Stromal cell of bone marrow (primary cell): ENCODE measurements around the gene ANXA11.
"Not testable (repeated sequence)": the region's sequence is repeated elsewhere in the genome, so short reads cannot be mapped to it uniquely, and the experiment has no call there.

ENCODE experiments used
- DNase-seq: peaks from one replicate; pipeline ENCODE4 v3.0.0-alpha.2; 2012; ENCODE audit warnings: low read depth

Gene ANXA11

DNA sequence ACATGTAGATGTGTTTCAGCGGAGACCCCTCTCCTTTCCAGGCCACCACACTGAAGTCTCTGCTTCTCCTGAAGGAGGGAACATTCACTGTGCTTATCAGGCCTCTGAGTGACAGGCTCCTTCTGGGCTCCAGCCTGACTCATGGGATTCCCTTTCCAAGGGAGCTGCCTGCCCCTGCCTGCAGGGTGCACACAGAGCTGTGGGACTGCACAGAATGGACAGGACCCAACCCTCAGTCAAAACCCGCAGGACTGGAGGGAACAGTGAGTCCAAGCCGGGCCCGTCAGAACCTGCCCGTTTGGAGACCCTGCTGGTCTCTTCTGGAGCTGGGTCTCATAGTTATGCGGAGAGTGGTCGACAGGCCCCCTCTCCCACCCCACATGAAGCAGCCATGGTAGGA, 40.2 kb downstream of the ANXA11 start:
- no peak for DNase-seq

DNA sequence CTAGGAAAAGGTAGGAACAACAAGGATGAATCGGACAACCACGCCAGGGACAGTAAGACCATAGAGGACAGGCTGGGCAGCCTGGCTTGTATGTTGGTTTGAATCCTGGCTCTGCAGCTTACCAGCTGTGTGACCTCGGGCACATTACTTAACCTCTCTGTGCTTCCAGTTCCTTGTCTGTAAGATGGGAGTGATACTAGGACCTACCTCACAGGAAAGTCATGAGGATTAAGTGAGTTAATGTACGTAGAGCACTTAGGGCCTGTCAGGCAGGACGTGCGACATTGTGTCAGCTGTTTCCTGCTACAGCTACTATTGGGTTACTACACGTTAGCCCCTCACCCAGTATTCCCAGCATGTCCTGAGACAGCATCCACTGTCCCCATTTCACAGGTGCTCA, 40.7 kb downstream of the ANXA11 start:
- DNase-seq: no peak

DNA sequence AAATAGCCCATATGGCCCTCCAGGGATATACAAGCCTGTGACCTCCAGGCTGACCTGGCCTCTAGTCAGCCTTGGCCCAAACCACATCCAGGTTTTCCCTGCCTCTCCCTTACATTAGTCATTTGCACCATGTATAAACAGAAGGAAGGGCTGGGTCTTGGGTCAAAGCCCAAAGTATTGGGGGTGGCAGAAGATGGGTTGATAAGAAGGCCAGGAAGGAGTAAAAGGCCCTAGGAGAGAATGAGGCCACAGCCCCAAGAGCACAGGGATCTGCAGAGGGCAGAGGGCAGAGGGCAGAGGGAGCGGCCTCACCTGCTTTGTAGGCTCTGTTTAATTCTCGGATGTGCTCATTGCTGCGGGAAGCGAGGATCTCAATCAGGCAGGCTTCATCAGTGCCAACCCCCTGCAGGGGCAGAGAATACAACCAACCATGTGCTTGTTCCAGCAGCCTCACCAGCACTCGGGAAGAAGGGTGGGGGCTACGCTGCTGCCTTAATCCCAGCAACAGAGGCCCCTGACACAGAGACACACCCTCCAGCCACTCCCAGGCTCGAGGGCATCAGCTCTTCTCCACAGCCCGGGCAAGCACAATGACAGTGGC, 41.5 kb downstream of the ANXA11 start:
- DNase-seq: peak; percentile 80

DNA sequence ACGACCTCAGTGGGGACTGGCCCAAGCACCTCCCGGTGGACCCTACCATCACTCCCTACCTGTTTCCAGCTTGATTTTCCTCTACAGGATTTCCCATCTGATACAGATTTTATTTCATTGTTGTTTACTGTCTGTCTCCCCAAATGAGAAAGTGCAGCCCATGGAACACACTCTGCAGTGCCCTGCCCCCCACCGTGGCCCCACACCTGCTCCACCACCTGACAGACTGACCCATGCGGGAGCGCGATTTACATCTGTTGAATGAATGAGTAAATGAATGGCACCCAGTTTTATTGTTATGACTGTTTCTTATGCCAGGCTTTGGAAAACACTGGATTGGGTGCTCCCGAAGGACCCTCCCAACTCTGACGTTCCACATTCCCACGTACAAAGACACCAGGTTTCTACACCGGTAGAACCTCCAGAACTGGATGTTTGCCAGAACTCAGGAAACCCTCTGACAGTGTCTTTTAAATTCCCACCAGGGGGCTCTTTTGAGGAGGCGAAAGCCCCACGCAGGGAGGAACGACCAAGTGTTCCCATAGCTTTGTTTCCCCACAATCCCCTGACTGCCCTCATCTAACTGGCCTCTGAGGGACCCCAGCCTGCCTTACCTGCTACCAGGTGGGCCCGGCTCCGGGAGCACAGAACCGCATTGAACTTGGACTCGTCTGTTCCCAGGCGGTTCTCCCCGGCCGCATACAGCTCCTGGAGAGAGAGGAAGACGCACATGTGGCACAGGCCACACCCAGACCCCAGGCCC, 43.8 kb downstream of the ANXA11 start:
- no peak for DNase-seq

DNA sequence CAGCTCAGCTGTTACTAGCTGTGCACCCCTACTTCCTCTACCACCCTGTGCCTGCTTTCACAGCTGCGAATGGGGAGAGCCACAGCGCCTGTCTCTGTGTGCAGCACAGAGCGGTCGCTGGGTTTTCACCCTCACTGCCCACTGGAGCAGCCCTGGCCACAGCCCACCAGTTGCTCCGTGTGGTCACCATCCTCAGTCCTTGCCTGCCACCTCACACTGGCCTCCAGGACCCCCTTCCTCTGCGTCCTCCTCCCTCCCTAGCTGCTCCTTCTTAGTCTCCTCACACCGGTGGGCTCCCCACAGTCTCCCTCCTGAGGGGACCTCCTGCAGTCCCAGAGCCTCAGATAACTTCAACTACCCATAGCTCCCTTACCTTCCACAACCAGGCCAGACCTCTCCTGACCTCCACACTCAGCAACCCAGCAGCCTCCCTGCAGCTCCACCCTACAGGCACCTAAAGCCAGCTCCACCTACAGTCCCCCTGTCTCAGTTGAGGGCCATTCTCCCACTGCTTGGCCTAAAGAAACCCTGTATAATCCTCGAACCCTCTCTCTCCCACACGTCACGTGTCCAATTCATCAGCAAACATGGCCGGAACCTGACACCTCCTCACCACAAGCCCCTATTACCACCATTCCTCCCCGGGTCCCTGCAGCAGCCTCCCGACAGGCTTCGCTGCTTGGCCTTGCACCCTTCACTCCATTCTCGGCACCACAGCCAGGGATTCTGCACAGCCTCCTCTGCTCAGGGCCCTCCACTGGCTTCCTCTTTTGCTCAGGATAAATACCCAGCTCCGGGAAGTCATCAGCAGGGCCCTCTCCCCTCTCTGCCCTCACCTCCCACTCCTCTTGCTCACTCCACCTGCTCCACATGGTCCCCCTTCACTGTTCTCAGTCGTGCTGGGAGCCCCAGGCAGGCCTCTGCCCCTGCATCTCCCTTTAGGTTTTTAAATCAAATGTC, 44.7 kb downstream of the ANXA11 start:
- no peak for DNase-seq

DNA sequence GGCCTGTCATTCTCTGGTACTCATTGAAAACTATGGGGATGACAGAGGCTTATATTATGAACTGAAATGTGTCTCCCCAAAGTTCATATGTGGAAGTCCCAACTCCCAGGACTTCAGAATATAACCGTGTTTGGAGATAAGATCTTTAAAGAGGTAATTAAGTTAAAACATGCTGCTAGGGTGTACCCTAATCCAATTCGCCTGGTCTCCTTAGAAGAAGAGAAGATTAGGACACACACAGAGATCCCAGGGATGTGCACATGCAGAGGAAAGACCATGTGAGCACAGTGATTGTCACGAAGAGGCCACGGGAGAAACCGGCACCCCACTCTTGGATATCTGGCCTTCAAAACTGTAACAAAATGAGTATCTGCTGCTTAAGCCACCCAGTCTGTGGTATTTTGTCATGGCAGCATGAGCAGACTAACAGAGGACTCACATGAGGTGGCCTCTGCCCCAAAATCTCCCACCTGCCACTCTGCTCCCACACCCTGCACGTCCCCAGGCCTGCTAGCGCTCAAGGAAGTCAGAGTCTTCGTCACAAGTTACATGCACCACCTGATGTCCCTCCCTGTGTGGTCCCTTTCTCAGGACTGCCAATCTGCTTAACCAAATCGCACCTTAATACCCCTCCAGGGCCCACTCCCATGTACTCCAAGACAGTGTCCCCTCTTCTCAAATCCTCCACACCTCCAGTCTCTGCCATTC, 46.0 kb downstream of the ANXA11 start:
- no peak for DNase-seq

DNA sequence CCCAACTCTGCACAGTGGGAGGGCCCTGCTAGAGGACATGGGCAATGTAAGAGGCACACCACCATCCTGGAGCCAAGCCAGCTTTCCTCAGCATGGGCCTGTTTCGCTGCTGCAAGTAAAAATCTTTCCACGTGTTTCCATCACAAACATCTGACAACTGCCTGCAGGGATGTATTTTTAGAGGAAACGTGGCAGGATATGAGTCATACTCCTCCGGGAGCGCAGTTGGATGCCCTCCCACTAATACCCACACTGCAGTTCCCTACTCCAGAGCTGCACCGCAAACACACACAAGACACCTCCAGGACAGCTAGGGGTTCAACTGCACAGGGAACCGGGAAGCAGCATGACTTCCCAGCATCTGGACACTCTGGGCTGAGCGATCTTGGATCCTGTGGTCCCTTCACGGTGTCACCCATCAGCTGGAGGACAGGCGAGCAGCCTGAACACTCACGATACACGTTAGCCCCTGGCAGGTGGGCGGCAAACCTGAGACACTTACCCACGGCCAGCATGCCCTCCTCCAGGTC, 46.7 kb downstream of the ANXA11 start:
- peak; percentile 98 for DNase-seq

DNA sequence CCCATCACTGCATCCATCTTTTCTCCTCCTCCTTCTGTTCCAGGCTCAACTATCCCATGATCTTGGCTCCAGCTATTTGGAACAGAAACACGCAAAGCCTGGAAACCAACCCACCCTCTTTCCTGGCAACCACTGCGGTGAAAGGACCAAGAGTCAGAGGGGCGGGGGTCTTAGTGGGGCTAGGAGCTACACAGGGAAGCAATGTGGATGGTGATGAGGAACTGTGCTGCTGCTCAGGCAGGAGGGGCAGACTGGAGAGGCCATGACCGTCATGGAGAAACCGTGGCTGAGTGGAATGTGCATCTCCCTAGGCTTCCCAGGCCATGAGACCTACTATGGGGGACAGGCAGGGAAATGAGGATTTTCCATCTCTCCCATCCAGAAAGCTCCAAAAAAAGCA, 47.2 kb downstream of the ANXA11 start:
- DNase-seq: no peak

DNA sequence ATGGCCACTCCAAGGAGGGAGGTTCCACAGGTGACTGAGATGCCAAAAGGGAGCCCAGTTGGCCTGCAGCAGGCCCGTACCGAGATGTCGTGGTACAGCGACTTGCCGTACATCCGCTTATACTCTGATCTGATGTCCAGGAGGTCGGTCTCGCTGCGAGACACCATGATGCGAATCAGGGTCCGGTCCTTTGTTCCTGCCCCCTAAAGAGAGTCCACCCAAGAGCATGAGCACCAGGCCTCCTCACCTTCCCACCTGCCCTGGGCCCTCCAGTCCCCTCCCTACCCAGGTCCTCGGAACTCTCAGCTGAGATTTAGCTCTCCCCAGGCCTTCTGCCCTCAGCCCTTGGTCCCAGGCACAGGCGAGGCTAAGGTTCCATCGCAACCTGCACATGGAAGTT, 47.8 kb downstream of the ANXA11 start:
- DNase-seq: no peak

DNA sequence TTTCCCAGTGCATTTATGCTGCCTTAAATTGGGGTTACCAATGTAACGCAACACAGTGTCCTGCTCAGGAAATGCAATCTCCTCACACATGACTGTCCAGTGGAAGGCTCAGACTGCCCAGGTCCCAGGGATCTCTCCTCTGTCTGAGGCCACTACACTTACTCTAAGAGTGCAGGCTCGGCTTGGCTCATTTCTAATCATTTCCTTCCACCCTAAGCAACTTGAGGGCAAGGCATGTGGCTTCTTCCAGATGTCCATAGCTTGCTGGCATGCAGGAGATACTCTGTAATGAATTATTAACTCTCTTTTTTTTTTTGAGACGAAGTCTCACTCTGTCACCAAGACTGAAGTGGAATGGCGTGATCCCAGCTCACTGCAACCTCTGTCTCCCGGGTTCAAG, 49.1 kb downstream of the ANXA11 start:
- DNase-seq: no peak

DNA sequence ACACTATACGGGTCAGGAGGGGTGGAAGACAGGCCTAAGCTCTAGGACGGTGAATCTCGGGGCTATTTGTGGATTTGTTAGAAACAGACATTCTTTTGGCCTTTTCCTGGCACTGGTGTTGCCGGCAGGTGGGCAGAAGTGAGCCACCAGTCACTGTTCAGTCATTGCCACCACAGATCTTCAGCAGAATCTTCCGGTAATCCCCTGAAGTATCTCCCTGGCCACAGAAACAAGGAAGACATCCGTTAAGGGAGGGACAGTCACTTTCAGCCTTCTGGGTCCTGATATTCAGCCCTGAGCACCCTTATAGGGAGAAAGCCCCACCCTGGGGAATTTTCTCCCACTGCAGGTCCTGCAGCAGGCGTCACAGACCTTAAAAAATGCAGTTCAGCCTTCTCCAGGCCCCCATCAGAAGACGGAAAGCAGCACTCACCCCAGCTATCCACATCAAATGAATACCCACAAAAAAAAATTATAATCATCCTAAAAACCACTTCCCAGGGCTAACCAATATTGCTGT, 49.6 kb downstream of the ANXA11 start:
- DNase-seq: no peak

DNA sequence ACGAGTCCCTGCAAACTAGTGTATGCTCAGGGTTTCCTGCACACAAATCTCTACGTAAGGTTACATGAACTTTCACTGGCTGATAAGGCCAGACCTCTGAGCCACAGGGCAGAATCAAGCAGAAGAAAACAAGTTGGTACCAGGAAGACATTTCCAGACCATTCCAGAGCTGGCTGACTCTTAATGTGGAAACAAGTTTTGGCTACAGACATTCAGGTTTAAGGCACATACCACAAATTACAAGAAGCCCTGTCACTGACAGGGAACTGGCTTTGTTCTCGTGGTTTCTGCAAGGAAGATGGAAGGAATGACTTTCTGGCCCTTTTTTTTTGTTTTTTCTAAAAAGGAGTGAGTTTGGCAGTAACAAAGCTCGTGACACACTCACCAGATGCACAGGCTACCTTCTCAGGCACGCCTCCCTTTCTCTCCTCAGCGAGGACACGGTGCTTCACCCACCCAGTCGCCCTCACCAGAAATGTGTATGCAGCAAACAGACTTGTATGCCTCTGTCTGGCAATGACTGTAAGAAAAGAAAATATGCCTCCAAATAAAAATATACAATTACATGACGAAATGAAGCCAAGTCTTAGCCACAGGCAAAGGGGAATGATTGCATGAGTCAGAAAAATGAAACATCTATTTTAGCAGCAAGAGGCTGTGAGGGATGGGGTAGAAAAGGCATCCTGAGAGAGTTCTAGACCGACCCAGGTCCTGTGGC, 50.2 kb downstream of the ANXA11 start:
- DNase-seq: peak; percentile 95

DNA sequence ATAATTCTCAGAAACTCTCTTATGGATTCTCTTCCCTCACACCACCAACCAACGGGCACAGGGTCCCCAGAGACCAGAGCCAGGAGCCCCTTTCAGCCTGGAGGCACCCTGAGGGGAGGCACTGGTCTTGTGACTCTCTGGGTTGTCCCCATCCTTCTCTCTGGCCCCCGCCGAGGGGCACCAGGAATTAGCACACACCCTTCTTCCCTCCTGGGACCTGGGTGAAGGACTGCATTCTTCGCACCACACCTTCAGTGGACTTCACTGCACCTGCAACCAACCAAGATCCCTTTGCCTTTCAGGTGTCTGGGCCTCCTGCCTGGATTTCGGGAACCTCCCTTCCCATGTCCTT, 50.7 kb downstream of the ANXA11 start:
- DNase-seq: no peak

DNA sequence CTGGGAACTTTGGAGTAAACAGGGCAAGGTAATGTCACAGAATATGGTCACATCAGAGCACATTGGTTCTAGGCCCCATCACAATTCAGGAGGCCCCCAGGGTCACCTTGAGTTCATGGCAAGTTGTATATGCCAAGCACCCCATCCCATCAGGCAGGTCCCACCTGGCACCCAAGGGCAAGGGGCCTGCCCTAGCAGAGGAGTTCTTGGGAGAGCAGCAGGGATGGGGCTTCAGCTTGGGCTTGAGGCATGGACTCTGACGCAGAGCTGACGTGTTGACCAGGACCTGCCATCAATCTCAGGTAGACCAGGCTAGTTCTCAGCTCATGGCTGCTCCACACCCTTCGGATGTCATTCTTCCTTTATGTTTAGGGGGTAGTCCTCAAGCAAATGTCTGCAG, 51.9 kb downstream of the ANXA11 start:
- no peak for DNase-seq

DNA sequence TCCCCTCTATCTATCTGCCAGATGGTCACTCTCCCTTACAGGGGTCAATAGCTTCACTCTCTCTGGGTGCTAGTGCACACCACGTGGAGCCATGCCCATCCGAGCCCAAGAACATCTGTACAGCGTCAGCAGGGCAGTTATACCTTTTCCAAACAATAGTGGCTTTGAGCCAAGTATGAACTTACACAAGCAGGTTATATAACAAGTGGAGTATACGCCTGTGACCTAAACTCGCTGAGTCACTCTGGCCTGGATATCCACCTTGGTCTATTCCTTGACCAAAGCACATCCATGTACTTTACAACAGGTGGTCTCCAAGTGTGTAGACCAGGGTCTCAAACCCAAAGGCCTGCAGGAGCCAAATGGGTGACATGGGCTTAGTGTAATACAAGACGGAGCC, 52.5 kb downstream of the ANXA11 start:
- no peak for DNase-seq

DNA sequence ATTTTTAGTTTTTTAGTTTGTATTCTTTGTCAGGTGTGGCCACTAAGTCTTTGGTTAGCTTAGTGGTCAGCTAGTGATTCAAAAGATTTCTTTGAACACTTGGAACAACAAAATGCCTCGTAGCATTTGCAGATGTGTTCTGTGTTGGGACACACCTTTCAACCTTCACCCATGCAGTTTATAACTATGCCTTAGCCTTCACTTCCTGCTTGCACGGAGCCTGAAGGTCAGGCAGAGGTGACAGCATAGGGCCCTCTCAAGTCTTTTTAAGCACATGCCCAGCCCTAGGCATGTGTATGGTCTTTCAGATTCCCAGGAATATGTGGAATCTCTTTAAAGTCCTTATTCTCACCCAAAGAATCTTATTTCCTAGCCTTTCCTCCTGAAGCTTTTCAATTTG, 55.2 kb downstream of the ANXA11 start:
- DNase-seq: no peak

DNA sequence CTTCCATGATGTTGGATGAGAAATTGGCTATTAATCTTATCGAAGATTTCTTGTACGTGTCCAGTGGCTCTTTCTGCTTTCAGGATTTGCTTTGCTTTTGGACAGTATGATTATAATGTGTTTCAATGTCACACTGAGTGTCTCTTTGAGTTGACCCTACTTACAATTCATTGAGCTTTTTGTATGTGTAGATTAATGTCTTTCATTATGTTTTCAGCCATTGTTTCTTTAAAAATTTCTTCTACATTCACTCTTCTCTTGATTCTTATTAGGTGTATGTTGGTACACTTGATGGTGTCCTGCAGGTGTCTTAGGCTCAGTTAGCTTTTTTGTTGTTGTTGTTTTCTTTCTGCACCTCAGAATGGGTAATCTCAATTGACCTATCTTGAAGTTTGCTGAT, 56.2 kb downstream of the ANXA11 start:
- no peak for DNase-seq

DNA sequence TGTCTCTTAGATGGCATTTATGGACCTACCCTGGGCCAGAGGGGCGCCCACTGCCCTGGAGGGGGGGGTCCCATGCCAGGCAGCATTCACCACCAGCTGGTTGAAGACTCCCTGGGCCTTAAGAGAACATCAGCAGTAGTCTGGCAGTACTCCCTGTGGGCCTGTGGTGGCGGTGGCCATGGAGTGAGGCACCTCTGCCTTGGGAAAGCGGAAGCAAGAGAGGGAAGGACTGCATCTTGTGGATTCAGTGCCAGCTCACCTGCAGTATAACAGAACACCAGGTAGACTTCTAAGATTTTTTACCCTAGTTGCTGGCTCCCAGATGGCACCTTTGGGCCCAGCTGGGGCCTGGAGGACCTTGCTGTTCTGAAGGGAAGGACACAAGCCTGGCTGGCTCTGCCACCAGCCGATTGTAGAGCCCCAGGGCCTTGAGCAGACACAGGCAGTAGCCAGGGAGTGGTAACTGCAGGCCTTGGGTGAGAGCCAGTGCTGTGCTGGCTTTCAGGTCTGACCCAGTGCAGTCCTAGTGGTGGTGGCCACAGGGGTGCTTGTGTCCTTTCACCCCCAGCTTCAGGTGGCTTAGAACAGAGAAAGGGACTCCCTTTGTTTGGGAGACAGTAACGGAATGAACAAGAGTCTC, 57.1 kb downstream of the ANXA11 start:
- no peak for DNase-seq

DNA sequence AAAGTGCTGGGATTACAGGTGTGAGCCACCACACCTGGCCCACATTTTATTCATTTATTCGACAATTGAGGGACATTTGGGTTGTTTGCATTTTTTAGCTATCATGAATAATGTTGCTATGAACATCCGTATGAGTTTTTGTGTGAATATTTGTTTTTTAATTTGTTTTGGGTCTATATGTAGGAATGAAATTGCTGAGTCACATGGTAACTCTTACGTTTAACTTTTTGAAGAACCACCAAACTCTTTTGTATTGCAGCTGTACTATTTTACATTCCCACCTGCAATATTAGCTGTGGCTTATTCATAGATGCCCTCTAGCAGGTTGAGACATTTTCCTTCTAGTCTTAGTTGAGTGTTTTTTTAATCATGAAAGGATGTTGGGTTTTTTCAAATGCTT, 58.4 kb downstream of the ANXA11 start:
- DNase-seq: no peak

DNA sequence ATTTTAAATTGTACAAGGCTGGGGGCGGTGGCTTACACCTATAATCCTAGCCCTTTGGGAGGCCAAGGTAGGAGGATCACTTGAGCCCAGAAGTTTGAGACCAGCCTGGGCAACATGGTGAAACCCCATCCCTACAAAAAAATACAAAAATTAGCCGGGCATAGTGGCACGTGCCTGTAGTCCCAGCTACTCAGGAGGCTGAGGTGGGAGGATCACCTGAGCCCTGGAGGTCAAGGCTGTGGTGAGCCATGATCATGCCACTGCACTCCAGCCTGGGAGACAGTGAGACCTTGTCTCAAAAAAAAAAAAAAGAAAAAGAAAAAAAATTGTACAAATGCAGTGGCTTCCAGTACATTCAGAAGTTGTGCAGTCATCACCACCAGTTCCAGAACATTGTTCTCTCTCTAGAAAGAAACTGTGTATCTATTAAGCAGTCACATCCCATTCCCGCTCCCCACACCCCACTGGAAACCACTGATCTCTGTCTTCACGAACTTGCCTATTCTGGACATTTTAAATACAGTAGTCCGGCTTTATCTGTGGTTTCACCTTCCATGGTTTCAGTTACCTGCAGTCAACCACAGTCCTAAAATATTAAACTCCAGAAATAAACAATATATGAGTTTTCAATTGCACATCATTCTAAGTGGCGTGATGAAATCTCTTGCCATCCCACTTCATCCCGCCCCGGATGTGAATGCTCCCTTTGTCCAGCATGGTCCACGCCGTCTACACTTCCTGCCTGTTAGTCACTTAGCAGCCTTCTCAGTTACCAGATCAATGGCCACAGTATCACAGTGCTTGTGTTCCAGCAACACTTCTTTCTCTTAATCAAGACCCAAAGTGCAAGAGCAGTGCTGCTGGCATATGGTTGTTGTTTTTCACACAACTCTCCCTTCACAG, 59.7 kb downstream of the ANXA11 start:
- not testable (repeated sequence) for DNase-seq
